HepG2 (cell line): Measurements from ENCODE around the gene ESRRB. TPM values are rescaled to one million over a fixed set of nuclear protein-coding genes. Genes with fewer than 3 reads are reported as not detected.

Experiments
- ATAC-seq: fragments of 200-7000 bp; cut with Tn5 transposase; 3 replicates; pipeline ENCODE4 v1.9.1; 2020; ENCODE audit warnings: mild to moderate bottlenecking, moderate library complexity
- BruUV-seq: library from RNA; stranded (reverse); fragments of 400-500 nt; replicated peaks from 2 replicates; lab custom pipeline; 2021; lab: Mats Ljungman, UMichigan
- CTCF ChIA-PET: fragments of 300-600 bp; formaldehyde crosslinking; extraction: SDS; loops from one replicate; lab custom pipeline; 2021; ENCODE audit warnings: low total read pairs, inconsistent platforms, low intra/inter-chr PET ratio; lab: Yijun Ruan, JAX
- POLR2A ChIA-PET: fragments of 350-600 bp; sonication (Branson Sonifier 250); formaldehyde crosslinking; loops from one replicate; lab custom pipeline; 2020; ENCODE audit warnings: antibody characterized with exemption, inconsistent platforms; lab: Yijun Ruan, JAX
- DNase-seq: peaks from one replicate; pipeline ENCODE4 v3.0.0-alpha.2; 2015; ENCODE audit warnings: low spot score
- FAIRE-seq: peaks from 3 replicates; lab custom pipeline; 2011; peaks lifted over from hg19 to GRCh38; lab: Jason Lieb, UNC
- H2AFZ ChIP-seq: one replicate; pipeline ENCODE4 v1.6.1; 2011; ENCODE audit warnings: low read length, inconsistent platforms
- H3K27ac ChIP-seq: fragments of 300-600 bp; 3 replicates; pipeline ENCODE4 v1.8.0; 2011; ENCODE audit warnings: mixed run types, mild to moderate bottlenecking, mixed read lengths, low read length, inconsistent platforms; ENCODE audit not compliant: insufficient read depth; ENCODE audit errors: extremely low read length
- H3K27me3 ChIP-seq, 2 experiments: fragments of 200-600 bp in 1 of 2; 2 replicates in 1 of 2; 3 replicates in 1 of 2; pipeline versions ENCODE4 v1.6.0 to v1.8.0; 2011; ENCODE audit warnings: low read length in 2 of 2, mild to moderate bottlenecking in 2 of 2, moderate library complexity in 2 of 2, inconsistent platforms in 1 of 2; ENCODE audit not compliant: insufficient read depth in 2 of 2, control insufficient read depth in 1 of 2
- H3K36me3 ChIP-seq, 2 experiments: fragments of 200-600 bp in 1 of 2; replicated peaks in 1 of 2; 2 replicates in 1 of 2; 3 replicates in 1 of 2; pipeline versions ENCODE4 v1.5.1 to v1.8.0; 2011; ENCODE audit warnings: low read length in 2 of 2, inconsistent platforms in 1 of 2; ENCODE audit not compliant: insufficient read depth in 2 of 2, control insufficient read depth in 1 of 2
- H3K4me1 ChIP-seq: 2 replicates; pipeline ENCODE4 v1.5.1; 2012; ENCODE audit warnings: low read length, inconsistent platforms; ENCODE audit not compliant: insufficient read depth
- H3K4me2 ChIP-seq: 2 replicates; pipeline ENCODE4 v1.6.0; 2011; ENCODE audit warnings: low read depth, low read length, inconsistent platforms
- H3K4me3 ChIP-seq, 3 experiments: fragments of 200-600 bp in 1 of 3; sonication (generic), shearing (Covaris generic) in 1 of 3; replicated peaks in 1 of 3; 2 replicates each; pipeline ENCODE4 v1.5.1; 2011 to 2016; ENCODE audit warnings: low read length in 3 of 3, inconsistent platforms in 2 of 3, low read depth in 2 of 3, mild to moderate bottlenecking in 2 of 3, control low read depth in 1 of 3, mixed read lengths in 1 of 3; ENCODE audit not compliant: insufficient read depth in 1 of 3
- H3K79me2 ChIP-seq: one replicate; pipeline ENCODE4 v1.6.1; 2011; ENCODE audit warnings: low read length, inconsistent platforms; ENCODE audit not compliant: insufficient read depth
- H3K9ac ChIP-seq: 2 replicates; pipeline ENCODE4 v1.6.0; 2011; ENCODE audit warnings: mild to moderate bottlenecking, low read depth, low read length, inconsistent platforms; ENCODE audit not compliant: insufficient read depth
- H3K9me3 ChIP-seq: 2 replicates; pipeline ENCODE4 v1.5.1; 2012; ENCODE audit warnings: mild to moderate bottlenecking, low read length
- H4K20me1 ChIP-seq: 2 replicates; pipeline ENCODE4 v1.6.0; 2011; ENCODE audit warnings: inconsistent platforms, mild to moderate bottlenecking, low read length, moderate library complexity; ENCODE audit not compliant: insufficient read depth
- KDM2A ChIP-seq: sonication (generic); formaldehyde crosslinking; IDR thresholded peaks from 2 replicates; pipeline ENCODE4 v1.4.0; 2020; ENCODE audit warnings: low read depth, missing genetic modification reagents, borderline replicate concordance
- MAF1 ChIP-seq: sonication (generic); formaldehyde crosslinking; IDR thresholded peaks from 2 replicates; pipeline ENCODE4 v1.5.0; 2020; ENCODE audit warnings: missing genetic modification reagents, borderline replicate concordance
- MLX ChIP-seq: IDR thresholded peaks from 2 replicates; pipeline ENCODE4 v1.6.1; 2016
- NR2F2 ChIP-seq: IDR thresholded peaks from 2 replicates; pipeline ENCODE4 v1.6.1; 2012; ENCODE audit warnings: low read depth, inconsistent platforms, borderline replicate concordance
- RBFOX2 ChIP-seq: fragments of 200-400 bp; formaldehyde crosslinking; IDR thresholded peaks from 2 replicates; pipeline ENCODE4 v1.6.1; 2017; ENCODE audit warnings: low read depth, mild to moderate bottlenecking, low read length
- SOX13 ChIP-seq, 3 experiments: fragments of 450-650 bp in 1 of 3; sonication (generic) in 1 of 3; formaldehyde crosslinking in 1 of 3; IDR thresholded peaks in 2 of 3; conservative IDR thresholded peaks in 1 of 3; 2 replicates each; pipeline versions ENCODE4 v1.5.0 to v1.6.1; 2016 to 2020; ENCODE audit warnings: antibody characterized with exemption in 1 of 3, mild to moderate bottlenecking in 1 of 3, missing compliant biosample characterization in 1 of 3, missing genetic modification reagents in 1 of 3, moderate library complexity in 1 of 3
- TCF7 ChIP-seq: sonication (generic); IDR thresholded peaks from 2 replicates; pipeline ENCODE4 v1.6.1; 2016; ENCODE audit warnings: antibody characterized with exemption, low read depth
- TEAD2 ChIP-seq: sonication (generic); formaldehyde crosslinking; IDR thresholded peaks from 2 replicates; pipeline ENCODE4 v1.9.0; 2021; ENCODE audit warnings: missing genetic modification reagents
- TFDP2 ChIP-seq: sonication (generic); formaldehyde crosslinking; IDR thresholded peaks from 2 replicates; pipeline ENCODE4 v1.4.0; 2020; ENCODE audit warnings: missing genetic modification reagents
- ZFX ChIP-seq: sonication (generic); formaldehyde crosslinking; IDR thresholded peaks from 2 replicates; pipeline ENCODE4 v1.4.0; 2020; ENCODE audit warnings: mild to moderate bottlenecking, low read depth, missing genetic modification reagents, moderate library complexity
- ZNF12 ChIP-seq: sonication (generic); formaldehyde crosslinking; IDR thresholded peaks from 2 replicates; pipeline ENCODE4 v1.5.0; 2020; ENCODE audit warnings: missing genetic modification reagents
- ZNF205 ChIP-seq: IDR thresholded peaks from 2 replicates; pipeline ENCODE4 v1.6.1; 2018; ENCODE audit warnings: missing biosample characterization, missing genetic modification reagents
- ZNF562 ChIP-seq: sonication (generic); formaldehyde crosslinking; IDR thresholded peaks from 2 replicates; pipeline ENCODE4 v1.8.0; 2022; ENCODE audit warnings: missing genetic modification reagents, borderline replicate concordance
- ZSCAN29 ChIP-seq: sonication (generic); formaldehyde crosslinking; conservative IDR thresholded peaks from 2 replicates; pipeline ENCODE4 v1.4.0; 2020; ENCODE audit warnings: mild to moderate bottlenecking, missing genetic modification reagents
- WGBS: methylation state at CpG from one replicate; pipeline ENCODE4 v1.1.6; 2017; ENCODE audit warnings: low lambda C conversion rate; 5-methylcytosine and 5-hydroxymethylcytosine counted together
- in situ Hi-C: cut with HindIII; loops from 2 replicates; pipeline ENCODE4 v1.10.0; 2017; ENCODE audit warnings: low pct_unique_long_range_greater_than_20kb; ENCODE audit not compliant: extremely low pct_ligation_motif_present
- intact Hi-C: fragments of 100-400 bp; cut with micrococcal nuclease; formaldehyde crosslinking; loops from one replicate; pipeline ENCODE4 v1.10.0; 2022; ENCODE audit not compliant: unreplicated experiment
- polyA plus RNA-seq, 8 experiments: library from polyadenylated mRNA; depleted of rRNA in 3 of 8; stranded (reverse) in 7 of 8; unstranded in 1 of 8; fragments of >200 nt; fragmentation: Illumina TruSeq in 4 of 8; extraction: Trizol in 4 of 8; gene quantifications; 2 replicates each; pipeline versions ENCODE4 v1.2.1 to v1.2.3, GENCODE V29; 2011 to 2016; ENCODE audit warnings: low read depth in 4 of 8, missing spikeins in 1 of 8, mixed read lengths in 1 of 8; ENCODE audit not compliant: insufficient read depth in 1 of 8
- total RNA-seq, 5 experiments: library from RNA; depleted of rRNA; stranded (reverse); fragments of >200 nt; fragmentation: Illumina TruSeq; extraction: Trizol; gene quantifications; 2 replicates each; pipeline ENCODE4 v1.2.3, GENCODE V29; 2016; ENCODE audit warnings: low read depth in 1 of 5
- TF ChIP-seq, protein P1 (sequence below): sonication (generic); formaldehyde crosslinking; IDR thresholded peaks from 2 replicates; pipeline ENCODE4 v1.4.0; 2020; ENCODE audit warnings: missing genetic modification reagents
- TF ChIP-seq, protein P2 (sequence below): sonication (generic); formaldehyde crosslinking; IDR thresholded peaks from 2 replicates; pipeline ENCODE4 v1.4.0; 2020; ENCODE audit warnings: missing genetic modification reagents, low read depth, mild to moderate bottlenecking, borderline replicate concordance

ESRRB gene
- total and polyA plus RNA-seq, 2 of the 13 experiments (the other 11 are each of a cell fraction or from before 2014, with no cell fraction given), result 0.04 to 0.33 TPM

DNA sequence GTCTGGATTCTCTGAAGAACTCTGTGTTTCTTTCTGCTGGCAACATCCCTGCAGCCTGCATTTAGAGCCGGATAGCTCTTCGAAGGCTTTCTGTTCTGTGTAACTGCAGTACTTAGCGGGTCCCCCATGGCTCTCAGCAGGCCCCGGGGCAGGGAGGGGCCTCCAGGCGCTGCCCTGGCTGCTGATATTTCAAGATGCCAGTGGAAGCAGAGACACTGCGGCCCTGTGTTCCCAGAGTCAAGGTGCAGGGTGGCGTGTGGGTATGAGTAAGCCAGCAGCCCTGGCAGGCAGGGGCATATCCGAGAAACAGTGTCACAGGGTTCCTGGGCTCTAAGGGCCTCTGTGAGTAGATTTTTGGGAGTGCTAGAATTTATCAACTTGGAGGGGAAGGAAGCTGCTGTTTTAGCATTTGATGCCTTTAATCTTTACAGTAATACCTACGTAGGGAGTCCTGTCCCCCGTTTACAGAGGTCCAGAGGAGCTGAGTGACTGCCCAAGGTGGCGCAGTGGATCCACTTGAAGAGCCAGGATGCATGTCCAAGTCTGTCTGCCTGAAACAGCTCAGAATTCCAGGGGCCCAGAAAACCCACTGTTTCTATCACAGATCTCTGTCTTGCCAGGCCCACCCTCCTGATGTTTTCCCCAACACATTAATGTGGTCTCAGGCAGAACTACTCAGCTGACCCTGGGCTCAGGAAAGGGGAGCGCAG is 16.2 kb downstream of the ESRRB start:
- Histone ChIP-seq H3K9me3 (no peaks in the 10 kb centered on the region), H3K9ac (no peak overlapping the region), H3K4me1 (peaks cover 30% of the 10 kb centered on the region), H3K4me3 (no peak overlapping the region), H3K36me3 (no peaks in the 10 kb centered on the region), H2AFZ (no peak overlapping the region), H3K27me3 (no peaks in the 10 kb centered on the region), H3K27ac (no peak overlapping the region), H4K20me1 (no peaks in the 10 kb centered on the region), H3K4me2 (no peak overlapping the region), H3K79me2 (no peaks in the 10 kb centered on the region)
- no peak for DNase-seq
- in situ Hi-C loops, result loop anchor here (25.0 kb wide), 1 partner anchor 680 kb away; no protein-coding TSS in a partner anchor
- TF ChIP-seq ZNF562, result no peak
- no peak for TF ChIP-seq SOX13 (IDR thresholded peaks at IDR 0.05)
- TF ChIP-seq SOX13 (CRISPR knock-in tag; conservative IDR thresholded peaks at IDR 0.05 in 1 of 2, IDR thresholded peaks at IDR 0.05 in 1 of 2), result no peak
- TF ChIP-seq TEAD2, result no peak
- TF ChIP-seq TFDP2, result no peak
- no peak for TF ChIP-seq ZNF205 (CRISPR knock-in tag)
- TF ChIP-seq, protein P1, sequence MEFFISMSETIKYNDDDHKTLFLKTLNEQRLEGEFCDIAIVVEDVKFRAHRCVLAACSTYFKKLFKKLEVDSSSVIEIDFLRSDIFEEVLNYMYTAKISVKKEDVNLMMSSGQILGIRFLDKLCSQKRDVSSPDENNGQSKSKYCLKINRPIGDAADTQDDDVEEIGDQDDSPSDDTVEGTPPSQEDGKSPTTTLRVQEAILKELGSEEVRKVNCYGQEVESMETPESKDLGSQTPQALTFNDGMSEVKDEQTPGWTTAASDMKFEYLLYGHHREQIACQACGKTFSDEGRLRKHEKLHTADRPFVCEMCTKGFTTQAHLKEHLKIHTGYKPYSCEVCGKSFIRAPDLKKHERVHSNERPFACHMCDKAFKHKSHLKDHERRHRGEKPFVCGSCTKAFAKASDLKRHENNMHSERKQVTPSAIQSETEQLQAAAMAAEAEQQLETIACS (CRISPR knock-in tag), result no peak
- no peak for TF ChIP-seq ZNF12
- no peak for TF ChIP-seq MLX (CRISPR knock-in tag)
- no peak for TF ChIP-seq ZFX (CRISPR knock-in tag)
- no peak for TF ChIP-seq NR2F2
- no peak for TF ChIP-seq ZSCAN29 (CRISPR knock-in tag)
- TF ChIP-seq KDM2A (CRISPR knock-in tag), result no peak
- TF ChIP-seq, protein P2, sequence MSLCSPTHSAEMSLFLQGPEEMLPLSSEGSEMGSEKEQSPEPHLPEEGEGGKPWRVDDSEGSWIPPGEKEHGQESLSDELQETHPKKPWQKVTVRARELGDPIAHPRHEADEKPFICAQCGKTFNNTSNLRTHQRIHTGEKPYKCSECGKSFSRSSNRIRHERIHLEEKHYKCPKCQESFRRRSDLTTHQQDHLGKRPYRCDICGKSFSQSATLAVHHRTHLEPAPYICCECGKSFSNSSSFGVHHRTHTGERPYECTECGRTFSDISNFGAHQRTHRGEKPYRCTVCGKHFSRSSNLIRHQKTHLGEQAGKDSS (CRISPR knock-in tag), result no peak
- no peak for TF ChIP-seq RBFOX2
- TF ChIP-seq MAF1, result no peak
- no peak for TF ChIP-seq TCF7
- intact Hi-C loops, result no loop called here
- WGBS, result 81% methylated on average over 4 of the region's 12 CpGs
- no peak for FAIRE-seq
- BruUV-seq, result no TSS peak
- ChIA-PET POLR2A (no interaction called here), CTCF (no interaction called here)
- no peak for ATAC-seq
